HFF-Myc (cell line): ENCODE measurements around the gene CPNE5.

Experiments
- DNase-seq: peaks from one replicate; pipeline ENCODE4 v3.0.0-alpha.2; 2011; ENCODE audit warnings: low read depth; ENCODE audit errors: extremely low read depth
- H3K4me3 ChIP-seq: replicated peaks from 2 replicates; pipeline ENCODE4 v1.5.1; 2011; ENCODE audit warnings: low read depth, mild to moderate bottlenecking, control low read depth, low read length
- CTCF ChIP-seq: IDR thresholded peaks from 2 replicates; pipeline ENCODE4 v1.5.1; 2012; ENCODE audit warnings: mild to moderate bottlenecking, low read depth, low read length, control low read depth; ENCODE audit errors: missing control alignments

CPNE5 gene

GRCh38 chr6:36698871-36699271, 140.4 kb downstream of the CPNE5 start:
- DNase-seq, result no peak
- no peak overlapping the region for H3K4me3 ChIP-seq
- TF ChIP-seq CTCF, result no peak

- H3K4me3 ChIP-seq, result no peak overlapping the region
- DNase-seq, result no peak
- no peak for TF ChIP-seq CTCF
Measured at GRCh38 chr6:36698196-36698595, 141.0 kb downstream of the CPNE5 start.

GRCh38 chr6:36697481-36697903, 141.8 kb downstream of the CPNE5 start, which contains the start of gene RAB44:
RAB44 (plus strand) TSS chr6:36697826; CDS start chr6:36704236, 6,410 bp downstream.
- DNase-seq, result no peak
- no peak for TF ChIP-seq CTCF
- no peak within 1 kb of the TSS for H3K4me3 ChIP-seq

DNA sequence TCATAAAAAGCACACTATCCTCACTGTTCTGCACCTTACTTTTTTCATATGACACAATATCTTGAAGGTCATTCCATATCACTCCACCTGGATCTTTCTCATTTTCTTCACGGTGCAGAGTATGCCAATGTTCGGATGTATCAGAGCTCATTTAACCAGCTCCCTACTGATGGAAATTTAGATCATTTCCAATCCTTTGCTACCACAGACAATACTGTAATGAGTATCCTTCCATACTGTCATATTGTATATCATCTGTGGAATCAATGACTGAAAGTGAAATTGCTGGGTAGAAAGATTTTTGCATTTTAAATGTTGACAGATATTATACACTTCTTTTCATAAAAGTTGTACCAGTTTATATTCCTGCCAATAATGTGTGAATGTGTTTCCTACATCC, 143.8 kb downstream of the CPNE5 start:
- no peak overlapping the region for H3K4me3 ChIP-seq
- no peak for DNase-seq
- TF ChIP-seq CTCF, result no peak

GRCh38 chr6:36694616-36695015, 144.6 kb downstream of the CPNE5 start:
- H3K4me3 ChIP-seq, result no peak overlapping the region
- no peak for DNase-seq
- no peak for TF ChIP-seq CTCF

GRCh38 chr6:36692861-36693702, 146.2 kb downstream of the CPNE5 start:
- no peak overlapping the region for H3K4me3 ChIP-seq
- TF ChIP-seq CTCF, result no peak
- DNase-seq, result no peak

GRCh38 chr6:36692220-36692619, 147.0 kb downstream of the CPNE5 start:
- TF ChIP-seq CTCF, result no peak
- DNase-seq, result no peak

More at GRCh38 chr6:36692220-36692619, 147.0 kb downstream of the CPNE5 start:
- no peak overlapping the region for H3K4me3 ChIP-seq
